ENCODE results near the gene CLIP4. TPM values are rescaled to one million over a fixed set of nuclear protein-coding genes. Genes with fewer than 3 reads are reported as not detected.

Gene CLIP4
- total and polyA plus RNA-seq, 2 experiments from 2014 or later = 0.06 to 0.14 TPM

GRCh38 chr2:29071032-29071975 lies 43.9 kb upstream of the CLIP4 start:
- H3K4me1 ChIP-seq (ENCODE audit: insufficient read depth) = no peaks in the 10 kb centered on the region
- TF ChIP-seq EZH2phosphoT487 (IDR thresholded peaks at IDR 0.05; ENCODE audit: unreplicated experiment) = no peak
- TF ChIP-seq EZH2 (IDR thresholded peaks at IDR 0.05; ENCODE audit: low read depth, unreplicated experiment) = no peak
- no peak for TF ChIP-seq REST (IDR thresholded peaks at IDR 0.05; ENCODE audit: unreplicated experiment)
- no peak for TF ChIP-seq CREB1 (CRISPR knock-in tag; IDR thresholded peaks at IDR 0.05; ENCODE audit: low read depth)
- TF ChIP-seq CTCF (conservative IDR thresholded peaks at IDR 0.05; ENCODE audit: low read depth in 2 of 2) = no peak
- no peak for TF ChIP-seq ZNF331 (CRISPR knock-in tag; IDR thresholded peaks at IDR 0.05; ENCODE audit: low read depth)
- TF ChIP-seq STAT1 (IDR thresholded peaks at IDR 0.05; ENCODE audit: unreplicated experiment) = no peak
- TF ChIP-seq, protein P1, sequence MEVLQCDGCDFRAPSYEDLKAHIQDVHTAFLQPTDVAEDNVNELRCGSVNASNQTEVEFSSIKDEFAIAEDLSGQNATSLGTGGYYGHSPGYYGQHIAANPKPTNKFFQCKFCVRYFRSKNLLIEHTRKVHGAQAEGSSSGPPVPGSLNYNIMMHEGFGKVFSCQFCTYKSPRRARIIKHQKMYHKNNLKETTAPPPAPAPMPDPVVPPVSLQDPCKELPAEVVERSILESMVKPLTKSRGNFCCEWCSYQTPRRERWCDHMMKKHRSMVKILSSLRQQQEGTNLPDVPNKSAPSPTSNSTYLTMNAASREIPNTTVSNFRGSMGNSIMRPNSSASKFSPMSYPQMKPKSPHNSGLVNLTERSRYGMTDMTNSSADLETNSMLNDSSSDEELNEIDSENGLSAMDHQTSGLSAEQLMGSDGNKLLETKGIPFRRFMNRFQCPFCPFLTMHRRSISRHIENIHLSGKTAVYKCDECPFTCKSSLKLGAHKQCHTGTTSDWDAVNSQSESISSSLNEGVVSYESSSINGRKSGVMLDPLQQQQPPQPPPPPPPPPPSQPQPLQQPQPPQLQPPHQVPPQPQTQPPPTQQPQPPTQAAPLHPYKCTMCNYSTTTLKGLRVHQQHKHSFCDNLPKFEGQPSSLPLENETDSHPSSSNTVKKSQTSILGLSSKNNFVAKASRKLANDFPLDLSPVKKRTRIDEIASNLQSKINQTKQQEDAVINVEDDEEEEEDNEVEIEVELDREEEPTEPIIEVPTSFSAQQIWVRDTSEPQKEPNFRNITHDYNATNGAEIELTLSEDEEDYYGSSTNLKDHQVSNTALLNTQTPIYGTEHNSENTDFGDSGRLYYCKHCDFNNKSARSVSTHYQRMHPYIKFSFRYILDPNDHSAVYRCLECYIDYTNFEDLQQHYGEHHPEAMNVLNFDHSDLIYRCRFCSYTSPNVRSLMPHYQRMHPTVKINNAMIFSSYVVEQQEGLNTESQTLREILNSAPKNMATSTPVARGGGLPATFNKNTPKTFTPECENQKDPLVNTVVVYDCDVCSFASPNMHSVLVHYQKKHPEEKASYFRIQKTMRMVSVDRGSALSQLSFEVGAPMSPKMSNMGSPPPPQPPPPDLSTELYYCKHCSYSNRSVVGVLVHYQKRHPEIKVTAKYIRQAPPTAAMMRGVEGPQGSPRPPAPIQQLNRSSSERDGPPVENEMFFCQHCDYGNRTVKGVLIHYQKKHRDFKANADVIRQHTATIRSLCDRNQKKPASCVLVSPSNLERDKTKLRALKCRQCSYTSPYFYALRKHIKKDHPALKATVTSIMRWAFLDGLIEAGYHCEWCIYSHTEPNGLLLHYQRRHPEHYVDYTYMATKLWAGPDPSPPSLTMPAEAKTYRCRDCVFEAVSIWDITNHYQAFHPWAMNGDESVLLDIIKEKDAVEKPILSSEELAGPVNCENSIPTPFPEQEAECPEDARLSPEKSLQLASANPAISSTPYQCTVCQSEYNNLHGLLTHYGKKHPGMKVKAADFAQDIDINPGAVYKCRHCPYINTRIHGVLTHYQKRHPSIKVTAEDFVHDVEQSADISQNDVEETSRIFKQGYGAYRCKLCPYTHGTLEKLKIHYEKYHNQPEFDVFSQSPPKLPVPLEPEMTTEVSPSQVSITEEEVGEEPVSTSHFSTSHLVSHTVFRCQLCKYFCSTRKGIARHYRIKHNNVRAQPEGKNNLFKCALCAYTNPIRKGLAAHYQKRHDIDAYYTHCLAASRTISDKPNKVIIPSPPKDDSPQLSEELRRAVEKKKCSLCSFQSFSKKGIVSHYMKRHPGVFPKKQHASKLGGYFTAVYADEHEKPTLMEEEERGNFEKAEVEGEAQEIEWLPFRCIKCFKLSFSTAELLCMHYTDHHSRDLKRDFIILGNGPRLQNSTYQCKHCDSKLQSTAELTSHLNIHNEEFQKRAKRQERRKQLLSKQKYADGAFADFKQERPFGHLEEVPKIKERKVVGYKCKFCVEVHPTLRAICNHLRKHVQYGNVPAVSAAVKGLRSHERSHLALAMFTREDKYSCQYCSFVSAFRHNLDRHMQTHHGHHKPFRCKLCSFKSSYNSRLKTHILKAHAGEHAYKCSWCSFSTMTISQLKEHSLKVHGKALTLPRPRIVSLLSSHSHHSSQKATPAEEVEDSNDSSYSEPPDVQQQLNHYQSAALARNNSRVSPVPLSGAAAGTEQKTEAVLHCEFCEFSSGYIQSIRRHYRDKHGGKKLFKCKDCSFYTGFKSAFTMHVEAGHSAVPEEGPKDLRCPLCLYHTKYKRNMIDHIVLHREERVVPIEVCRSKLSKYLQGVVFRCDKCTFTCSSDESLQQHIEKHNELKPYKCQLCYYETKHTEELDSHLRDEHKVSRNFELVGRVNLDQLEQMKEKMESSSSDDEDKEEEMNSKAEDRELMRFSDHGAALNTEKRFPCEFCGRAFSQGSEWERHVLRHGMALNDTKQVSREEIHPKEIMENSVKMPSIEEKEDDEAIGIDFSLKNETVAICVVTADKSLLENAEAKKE (CRISPR knock-in tag; IDR thresholded peaks at IDR 0.05) = no peak
- TF ChIP-seq ZNF114 (CRISPR knock-in tag; IDR thresholded peaks at IDR 0.05) = no peak
- no peak for TF ChIP-seq JUNB (IDR thresholded peaks at IDR 0.05; ENCODE audit: unreplicated experiment)
- no peak for TF ChIP-seq POLR2AphosphoS5 (IDR thresholded peaks at IDR 0.05; ENCODE audit: low read depth)
- no peak for TF ChIP-seq ETS1 (IDR thresholded peaks at IDR 0.05)
- TF ChIP-seq NANOG (IDR thresholded peaks at IDR 0.05; ENCODE audit: borderline replicate concordance) = no peak
- H3K4me1 Mint-ChIP-seq = peaks cover 3% of the 10 kb centered on the region; the same call in 1 of the 3 replicates

More at GRCh38 chr2:29071032-29071975, 43.9 kb upstream of the CLIP4 start:
- Histone ChIP-seq H3K4me2 (no peak overlapping the region), H3K27ac (ENCODE audit: low read depth) (no peak overlapping the region), H3K79me2 (replicated peaks; ENCODE audit: insufficient read depth) (no peaks in the 10 kb centered on the region), H3K4me3 (no peak overlapping the region), H3K27me3 (ENCODE audit: insufficient read depth) (no peaks in the 10 kb centered on the region), H2AFZ (no peak overlapping the region), H4K20me1 (replicated peaks; ENCODE audit: insufficient read depth) (no peaks in the 10 kb centered on the region), H3K9me2 (ENCODE audit: insufficient read depth) (no peaks in the 10 kb centered on the region), H3F3A (replicated peaks; ENCODE audit: low read depth) (no peaks in the 10 kb centered on the region), H3K36me3 (ENCODE audit: insufficient read depth) (no peaks in the 10 kb centered on the region)
- ATAC-seq = no peak
- no peak for DNase-seq (ENCODE audit: low spot score)
- peaks cover 5% of the 10 kb centered on the region for H3K27me3 Mint-ChIP-seq (ENCODE audit: insufficient read depth, low read depth, poor library complexity)
- H3K4me3 Mint-ChIP-seq = no peak overlapping the region
- H3K36me3 Mint-ChIP-seq (ENCODE audit: low read depth) = no peaks in the 10 kb centered on the region
- no peak overlapping the region for H3K27ac Mint-ChIP-seq
- no peaks in the 10 kb centered on the region for H3K9me3 Mint-ChIP-seq
